Cardiac muscle cell (in vitro differentiated cells and primary cell): ENCODE data around the gene KREMEN1. TPM values are rescaled to one million over a fixed set of nuclear protein-coding genes. Genes with fewer than 3 reads are reported as not detected.

Experiments used
- DNase-seq, 2 donors: peaks; one replicate each; pipeline versions ENCODE4 v3.0.0 to v3.0.0-alpha.2; 2010 to 2017; ENCODE audit warnings: low read depth in 1 of 2, low spot score in 1 of 2
- H3K27ac ChIP-seq: fragments of 200-600 bp; sonication (generic); 2 replicates; pipeline ENCODE4 v1.5.1; 2016
- H3K27me3 ChIP-seq: fragments of 200-600 bp; sonication (generic); 2 replicates; pipeline ENCODE4 v1.6.0; 2016; ENCODE audit warnings: control low read depth
- H3K36me3 ChIP-seq: fragments of 200-600 bp; sonication (generic); 2 replicates; pipeline ENCODE4 v1.5.1; 2016; ENCODE audit warnings: control low read depth
- H3K4me1 ChIP-seq: fragments of 200-600 bp; sonication (generic); 2 replicates; pipeline ENCODE4 v1.8.1; 2017; ENCODE audit warnings: low read depth, mild to moderate bottlenecking, mixed run types
- H3K4me3 ChIP-seq: fragments of 200-600 bp; sonication (generic); 2 replicates; pipeline ENCODE4 v1.5.1; 2016; ENCODE audit warnings: mild to moderate bottlenecking
- H3K9me3 ChIP-seq: fragments of 200-600 bp; sonication (generic); 2 replicates; pipeline ENCODE4 v1.5.1; 2017; ENCODE audit warnings: low read depth, mild to moderate bottlenecking, control low read depth
- polyA plus RNA-seq: library from polyadenylated mRNA; unstranded; fragments of >200 nt; fragmentation: Nextera tagmentation; extraction: Ambion mirVana; gene quantifications from 2 replicates; pipeline ENCODE4 v1.2.1, GENCODE V29; 2016
- total RNA-seq: library from RNA; depleted of rRNA; stranded (reverse); fragments of >200 nt; gene quantifications from 2 replicates; pipeline ENCODE4 v1.2.3, GENCODE V29; 2016
- TF ChIP-seq, protein P1 (sequence below): IDR thresholded peaks from 2 replicates; pipeline ENCODE4 v1.5.1; 2012; ENCODE audit warnings: low read depth, mild to moderate bottlenecking, low read length

Gene KREMEN1
- total and polyA plus RNA-seq, 2 experiments from 2014 or later, result 18.0 to 20.3 TPM

DNA sequence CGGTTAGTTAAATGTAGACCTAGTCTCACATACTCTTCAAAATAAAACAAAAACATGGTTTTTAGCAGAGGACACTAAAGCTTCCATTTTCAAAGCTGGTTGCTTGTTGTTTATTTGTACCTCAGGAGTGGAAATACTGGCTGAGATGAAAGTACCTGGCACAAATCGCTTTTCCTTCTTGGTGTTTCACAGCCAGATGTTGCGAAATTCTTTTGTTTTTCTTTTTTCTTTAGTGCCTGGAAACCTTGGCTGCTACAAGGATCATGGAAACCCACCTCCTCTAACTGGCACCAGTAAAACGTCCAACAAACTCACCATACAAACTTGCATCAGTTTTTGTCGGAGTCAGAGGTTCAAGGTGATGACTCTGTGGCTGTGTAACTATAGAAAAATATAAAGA lies 48.3 kb downstream of the KREMEN1 start:
- no peaks in the 10 kb centered on the region for H3K27me3 ChIP-seq
- no peak overlapping the region for H3K27ac ChIP-seq
- H3K4me3 ChIP-seq, result no peak overlapping the region
- DNase-seq, result peak in 1 of 2 donors; percentile 70
- H3K4me1 ChIP-seq, result no peaks in the 10 kb centered on the region
- H3K9me3 ChIP-seq, result no peaks in the 10 kb centered on the region
- TF ChIP-seq, protein P1, sequence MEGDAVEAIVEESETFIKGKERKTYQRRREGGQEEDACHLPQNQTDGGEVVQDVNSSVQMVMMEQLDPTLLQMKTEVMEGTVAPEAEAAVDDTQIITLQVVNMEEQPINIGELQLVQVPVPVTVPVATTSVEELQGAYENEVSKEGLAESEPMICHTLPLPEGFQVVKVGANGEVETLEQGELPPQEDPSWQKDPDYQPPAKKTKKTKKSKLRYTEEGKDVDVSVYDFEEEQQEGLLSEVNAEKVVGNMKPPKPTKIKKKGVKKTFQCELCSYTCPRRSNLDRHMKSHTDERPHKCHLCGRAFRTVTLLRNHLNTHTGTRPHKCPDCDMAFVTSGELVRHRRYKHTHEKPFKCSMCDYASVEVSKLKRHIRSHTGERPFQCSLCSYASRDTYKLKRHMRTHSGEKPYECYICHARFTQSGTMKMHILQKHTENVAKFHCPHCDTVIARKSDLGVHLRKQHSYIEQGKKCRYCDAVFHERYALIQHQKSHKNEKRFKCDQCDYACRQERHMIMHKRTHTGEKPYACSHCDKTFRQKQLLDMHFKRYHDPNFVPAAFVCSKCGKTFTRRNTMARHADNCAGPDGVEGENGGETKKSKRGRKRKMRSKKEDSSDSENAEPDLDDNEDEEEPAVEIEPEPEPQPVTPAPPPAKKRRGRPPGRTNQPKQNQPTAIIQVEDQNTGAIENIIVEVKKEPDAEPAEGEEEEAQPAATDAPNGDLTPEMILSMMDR, result no peak
- no peaks in the 10 kb centered on the region for H3K36me3 ChIP-seq

DNA sequence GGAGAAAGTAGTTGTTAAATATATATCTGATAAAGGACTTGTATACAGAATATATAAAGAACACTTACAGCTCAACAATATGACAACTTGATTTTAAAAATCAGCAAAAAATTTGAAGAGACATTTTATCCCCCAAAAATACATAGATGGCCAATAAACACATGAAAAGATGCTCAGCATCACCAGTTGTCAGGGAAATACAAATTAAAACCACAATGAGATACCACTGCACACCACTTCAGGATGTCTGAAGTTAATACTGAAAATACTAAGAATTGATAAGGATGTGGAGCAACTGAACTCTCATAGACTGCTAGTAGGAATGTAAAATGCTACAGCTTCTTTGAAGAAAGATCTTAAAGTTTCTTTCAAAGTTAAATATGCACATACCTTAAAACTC lies 49.2 kb downstream of the KREMEN1 start:
- DNase-seq, result no peak
- Histone ChIP-seq H3K4me1 (no peaks in the 10 kb centered on the region), H3K36me3 (no peaks in the 10 kb centered on the region), H3K27me3 (no peaks in the 10 kb centered on the region), H3K27ac (no peak overlapping the region), H3K9me3 (no peaks in the 10 kb centered on the region), H3K4me3 (no peak overlapping the region)
- TF ChIP-seq, protein P1, result no peak

DNA sequence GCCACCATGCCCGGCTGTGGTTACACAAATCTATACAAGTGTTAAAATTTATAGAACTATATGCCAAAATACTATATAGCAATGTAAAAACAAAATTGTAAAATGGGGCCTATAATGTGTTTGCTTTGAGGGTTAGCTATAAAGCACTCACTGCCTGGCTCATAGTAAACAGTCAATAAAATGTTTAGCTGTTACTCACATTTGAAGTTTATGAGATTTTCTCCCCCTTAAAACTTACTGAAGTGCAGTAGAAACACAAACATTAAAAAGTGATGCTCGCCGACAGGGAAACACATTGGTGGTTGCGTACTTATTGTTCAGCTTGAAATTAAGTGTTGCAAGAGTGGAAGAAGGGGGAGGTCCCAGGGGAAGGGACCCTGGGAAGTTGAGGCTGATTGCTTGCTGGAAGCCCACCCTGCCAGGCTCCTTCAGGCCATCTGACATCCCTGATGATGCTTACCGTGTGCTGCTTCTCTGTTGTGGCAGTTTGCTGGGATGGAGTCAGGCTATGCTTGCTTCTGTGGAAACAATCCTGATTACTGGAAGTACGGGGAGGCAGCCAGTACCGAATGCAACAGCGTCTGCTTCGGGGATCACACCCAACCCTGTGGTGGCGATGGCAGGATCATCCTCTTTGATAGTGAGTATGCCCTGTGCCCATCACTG lies 52.1 kb downstream of the KREMEN1 start:
- DNase-seq, result no peak
- Histone ChIP-seq H3K36me3 (no peaks in the 10 kb centered on the region), H3K4me3 (no peak overlapping the region), H3K9me3 (no peaks in the 10 kb centered on the region), H3K27me3 (no peaks in the 10 kb centered on the region), H3K27ac (no peak overlapping the region), H3K4me1 (peaks cover 17% of the 10 kb centered on the region)
- TF ChIP-seq, protein P1, result no peak

DNA sequence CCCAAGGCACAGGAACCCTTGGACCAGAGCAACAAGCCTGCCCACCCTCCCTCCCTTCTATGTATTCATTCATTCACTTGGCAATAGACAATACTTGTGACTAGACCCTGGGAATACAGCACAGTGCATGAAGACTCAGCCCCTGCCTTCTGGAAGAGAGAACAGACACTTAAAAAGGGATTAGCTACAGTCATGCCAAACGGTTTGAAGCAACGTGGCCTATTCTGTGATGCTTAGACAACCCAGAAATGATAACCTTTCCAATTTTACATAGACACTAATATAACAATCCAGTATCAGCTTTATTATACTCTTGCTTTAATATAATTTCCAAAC lies 52.6 kb downstream of the KREMEN1 start:
- no peak overlapping the region for H3K4me3 ChIP-seq
- no peaks in the 10 kb centered on the region for H3K36me3 ChIP-seq
- TF ChIP-seq, protein P1, result no peak

DNA sequence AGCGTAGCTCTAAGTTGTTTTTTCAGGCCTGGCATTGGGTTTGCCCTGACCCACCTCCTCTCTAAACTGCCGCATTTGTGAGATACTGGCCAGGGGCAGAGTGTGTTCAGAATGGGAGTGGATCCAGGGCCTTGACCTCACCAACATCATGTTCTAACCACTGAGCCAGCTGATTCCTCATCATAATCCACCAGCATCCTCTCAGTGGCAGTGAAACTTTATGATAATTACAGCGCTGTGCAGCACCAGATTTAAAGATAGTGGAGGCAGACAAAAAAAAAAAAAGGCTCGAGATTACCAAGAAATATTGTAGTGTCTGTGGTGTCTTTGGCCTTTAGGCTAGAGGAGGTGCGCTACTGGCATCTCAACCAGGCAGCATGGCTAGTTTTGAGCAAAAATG lies 53.0 kb downstream of the KREMEN1 start:
- no peak overlapping the region for H3K27ac ChIP-seq
- no peaks in the 10 kb centered on the region for H3K27me3 ChIP-seq
- no peak for DNase-seq
- no peaks in the 10 kb centered on the region for H3K36me3 ChIP-seq
- H3K4me1 ChIP-seq, result peaks cover 22% of the 10 kb centered on the region
- H3K9me3 ChIP-seq, result no peaks in the 10 kb centered on the region
- H3K4me3 ChIP-seq, result no peak overlapping the region
- TF ChIP-seq, protein P1, result no peak

More for the DNA sequence above, 52.6 kb downstream of the KREMEN1 start:
- DNase-seq, result no peak
- Histone ChIP-seq H3K9me3 (no peaks in the 10 kb centered on the region), H3K4me1 (peaks cover 22% of the 10 kb centered on the region), H3K27me3 (no peaks in the 10 kb centered on the region), H3K27ac (no peak overlapping the region)
